Stimulated activated effector memory CD8-positive, alpha-beta T cell treated with anti-CD3 and anti-CD28 coated beads, Interleukin-12 subunit alpha, Interleukin-12 subunit beta, amount 100 ng/mL, for 72 hours (primary cell): ENCODE results near the gene KBTBD13.
A peak's percentile ranks its signal among the peaks of the same experiment; 100 is the strongest.
"Not testable (repeated sequence)": the region's sequence is repeated elsewhere in the genome, so short reads cannot be mapped to it uniquely, and the experiment has no call there.

Experiments
- ATAC-seq: fragments of 150-1000 bp; cut with Tn5 transposase; 2 replicates; pipeline ENCODE4 v1.10.0; 2021
- DNase-seq, 2 donors: peaks; one replicate each; pipeline ENCODE4 v3.0.0; 2021 to 2022; ENCODE audit warnings: low spot score in 2 of 2
- H3K27ac Mint-ChIP-seq: one replicate; pipeline ENCODE4 v1.8.0; 2022; ENCODE audit warnings: mild to moderate bottlenecking, mixed read lengths
- H3K36me3 Mint-ChIP-seq: one replicate; pipeline ENCODE4 v1.8.0; 2022; ENCODE audit warnings: mild to moderate bottlenecking, mixed read lengths
- H3K4me1 Mint-ChIP-seq: one replicate; pipeline ENCODE4 v1.8.0; 2022; ENCODE audit warnings: mixed read lengths
- H3K4me3 Mint-ChIP-seq: one replicate; pipeline ENCODE4 v1.8.0; 2022; ENCODE audit warnings: mild to moderate bottlenecking, mixed read lengths
- H3K9me3 Mint-ChIP-seq: one replicate; pipeline ENCODE4 v1.8.0; 2022; ENCODE audit warnings: mixed read lengths

The KBTBD13 gene

GRCh38 chr15:65072617-65073016 lies 3.9 kb upstream of the KBTBD13 start:
- ATAC-seq (no peak), DNase-seq (no peak)
- no peaks in the 10 kb centered on the region for H3K36me3 Mint-ChIP-seq
- H3K4me1 Mint-ChIP-seq = peaks cover 6% of the 10 kb centered on the region
- no peaks in the 10 kb centered on the region for H3K9me3 Mint-ChIP-seq
- H3K4me3 Mint-ChIP-seq = no peak overlapping the region
- no peak overlapping the region for H3K27ac Mint-ChIP-seq

- not testable (repeated sequence) for H3K27ac Mint-ChIP-seq, ATAC-seq, H3K9me3 Mint-ChIP-seq
These were observed 1.6 kb upstream of the KBTBD13 start for GRCh38 chr15:65074946-65075345.

GRCh38 chr15:65075607-65076395 lies 745 bp upstream of the KBTBD13 start:
- not testable (repeated sequence) for ATAC-seq, H3K36me3 Mint-ChIP-seq, H3K9me3 Mint-ChIP-seq, H3K4me1 Mint-ChIP-seq, DNase-seq, H3K4me3 Mint-ChIP-seq, H3K27ac Mint-ChIP-seq

More at GRCh38 chr15:65074946-65075345, 1.6 kb upstream of the KBTBD13 start:
- H3K4me1 Mint-ChIP-seq, DNase-seq, H3K36me3 Mint-ChIP-seq, H3K4me3 Mint-ChIP-seq: not testable (repeated sequence)

- ATAC-seq = no peak
- Mint-ChIP-seq H3K4me3 (no peak overlapping the region), H3K27ac (no peak overlapping the region), H3K9me3 (no peaks in the 10 kb centered on the region), H3K36me3 (no peaks in the 10 kb centered on the region), H3K4me1 (peaks cover 10% of the 10 kb centered on the region)
- DNase-seq = no peak
These were observed 890 bp downstream of the KBTBD13 start for GRCh38 chr15:65077291-65077980.

GRCh38 chr15:65077981-65078352 lies 1.4 kb downstream of the KBTBD13 start:
- Mint-ChIP-seq H3K4me1 (peaks cover 16% of the 10 kb centered on the region), H3K36me3 (no peaks in the 10 kb centered on the region), H3K9me3 (no peaks in the 10 kb centered on the region), H3K4me3 (no peak overlapping the region), H3K27ac (no peak overlapping the region)
- DNase-seq (peak; percentile 19 to 66), ATAC-seq (peak; percentile 74)

GRCh38 chr15:65079580-65079979 lies 3.0 kb downstream of the KBTBD13 start:
- Mint-ChIP-seq H3K27ac (no peak overlapping the region), H3K36me3 (no peaks in the 10 kb centered on the region), H3K4me1 (peaks cover 16% of the 10 kb centered on the region), H3K4me3 (no peak overlapping the region), H3K9me3 (no peaks in the 10 kb centered on the region)
- ATAC-seq = no peak
- DNase-seq = no peak

- H3K27ac Mint-ChIP-seq = no peak overlapping the region
- no peak for ATAC-seq
- no peaks in the 10 kb centered on the region for H3K36me3 Mint-ChIP-seq
- DNase-seq = no peak
- peaks cover 16% of the 10 kb centered on the region for H3K4me1 Mint-ChIP-seq
- H3K4me3 Mint-ChIP-seq = no peak overlapping the region
- H3K9me3 Mint-ChIP-seq = no peaks in the 10 kb centered on the region
These were observed 4.7 kb downstream of the KBTBD13 start for GRCh38 chr15:65081270-65081669.

- no peak overlapping the region for H3K27ac Mint-ChIP-seq
- no peaks in the 10 kb centered on the region for H3K9me3 Mint-ChIP-seq
- peaks cover 17% of the 10 kb centered on the region for H3K4me1 Mint-ChIP-seq
- no peak overlapping the region for H3K4me3 Mint-ChIP-seq
- DNase-seq = no peak
- peak; percentile 59 for ATAC-seq
- no peaks in the 10 kb centered on the region for H3K36me3 Mint-ChIP-seq
These were observed 5.2 kb downstream of the KBTBD13 start for GRCh38 chr15:65081758-65082157.

- H3K36me3 Mint-ChIP-seq = no peaks in the 10 kb centered on the region
- peaks cover 22% of the 10 kb centered on the region for H3K4me1 Mint-ChIP-seq
- H3K27ac Mint-ChIP-seq = peak overlapping the region; percentile 35
- ATAC-seq = peak; percentile 55
- no peaks in the 10 kb centered on the region for H3K9me3 Mint-ChIP-seq
- DNase-seq = no peak
- H3K4me3 Mint-ChIP-seq = no peak overlapping the region
These were observed 5.9 kb downstream of the KBTBD13 start for GRCh38 chr15:65082303-65082953.

GRCh38 chr15:65083262-65083701 lies 6.7 kb downstream of the KBTBD13 start:
- Mint-ChIP-seq H3K4me1 (peaks cover 16% of the 10 kb centered on the region), H3K36me3 (no peaks in the 10 kb centered on the region), H3K27ac (no peak overlapping the region), H3K9me3 (no peaks in the 10 kb centered on the region), H3K4me3 (no peak overlapping the region)
- no peak for DNase-seq
- no peak for ATAC-seq

- Mint-ChIP-seq H3K27ac (no peak overlapping the region), H3K4me1 (peaks cover 16% of the 10 kb centered on the region), H3K36me3 (no peaks in the 10 kb centered on the region), H3K4me3 (no peak overlapping the region), H3K9me3 (no peaks in the 10 kb centered on the region)
- ATAC-seq (no peak), DNase-seq (no peak)
These were observed 8.1 kb downstream of the KBTBD13 start for GRCh38 chr15:65084500-65085206.

GRCh38 chr15:65085207-65085753 lies 8.7 kb downstream of the KBTBD13 start:
- Mint-ChIP-seq H3K4me3 (no peak overlapping the region), H3K36me3 (no peaks in the 10 kb centered on the region), H3K27ac (peak overlapping the region; percentile 21), H3K4me1 (peaks cover 16% of the 10 kb centered on the region), H3K9me3 (no peaks in the 10 kb centered on the region)
- DNase-seq = no peak
- no peak for ATAC-seq

GRCh38 chr15:65085990-65086679 lies 9.6 kb downstream of the KBTBD13 start:
- Mint-ChIP-seq H3K36me3 (no peaks in the 10 kb centered on the region), H3K4me1 (peaks cover 16% of the 10 kb centered on the region), H3K27ac (no peak overlapping the region), H3K4me3 (no peak overlapping the region), H3K9me3 (no peaks in the 10 kb centered on the region)
- ATAC-seq (peak; percentile 25), DNase-seq (no peak)

- Mint-ChIP-seq H3K9me3 (no peaks in the 10 kb centered on the region), H3K27ac (no peak overlapping the region), H3K4me3 (no peak overlapping the region), H3K36me3 (no peaks in the 10 kb centered on the region), H3K4me1 (peaks cover 16% of the 10 kb centered on the region)
- DNase-seq (no peak), ATAC-seq (peak; percentile 3)
These were observed 10.2 kb downstream of the KBTBD13 start for GRCh38 chr15:65086680-65087111.
